Tibial nerve (tissue), 4 donors: ENCODE measurements around the gene TCF7. TPM values are rescaled to one million over a fixed set of nuclear protein-coding genes. Genes with fewer than 3 reads are reported as not detected.

Experiments used
- DNase-seq, 2 donors: peaks; one replicate each; pipeline ENCODE4 v3.0.0-alpha.2; 2019; ENCODE audit warnings: low spot score in 2 of 2
- H3K27ac ChIP-seq, 4 donors: fragments of 200-600 bp; sonication (generic) in 3 of 4; one replicate each; pipeline ENCODE4 v1.5.1; 2017 to 2019; ENCODE audit warnings: mild to moderate bottlenecking in 1 of 4
- H3K27me3 ChIP-seq, 2 donors: fragments of 200-600 bp; sonication (generic) in 1 of 2; one replicate each; pipeline versions ENCODE4 v1.5.1 to v1.6.0; 2017 to 2019
- H3K36me3 ChIP-seq, 3 donors: fragments of 200-600 bp; sonication (generic); one replicate each; pipeline ENCODE4 v1.5.1; 2018 to 2019
- H3K4me1 ChIP-seq, 4 donors: fragments of 200-600 bp; sonication (generic) in 3 of 4; one replicate each; pipeline ENCODE4 v1.5.1; 2017 to 2019
- H3K4me3 ChIP-seq, 4 donors: fragments of 200-600 bp; sonication (generic) in 3 of 4; one replicate each; pipeline ENCODE4 v1.5.1; 2017 to 2019; ENCODE audit warnings: mild to moderate bottlenecking in 1 of 4, moderate library complexity in 1 of 4
- H3K9me3 ChIP-seq, 4 donors: fragments of 200-600 bp; sonication (generic) in 3 of 4; one replicate each; pipeline ENCODE4 v1.5.1; 2017 to 2019
- CTCF ChIP-seq, 5 experiments: fragments of 200-600 bp in 3 of 5; fragments of 450-650 bp in 2 of 5; sonication (generic) in 3 of 5; IDR thresholded peaks; one replicate each; pipeline ENCODE4 v1.5.1; 2016 to 2019; ENCODE audit warnings: antibody characterized with exemption in 5 of 5, mild to moderate bottlenecking in 3 of 5, moderate library complexity in 2 of 5
- EP300 ChIP-seq, 2 donors: sonication (generic); formaldehyde crosslinking; IDR thresholded peaks; one replicate each; pipeline ENCODE4 v1.6.1; 2017; ENCODE audit warnings: antibody characterized with exemption in 2 of 2, mild to moderate bottlenecking in 1 of 2
- POLR2A ChIP-seq, 2 donors: fragments of 450-650 bp; IDR thresholded peaks; one replicate each; pipeline ENCODE4 v1.6.1; 2017; ENCODE audit warnings: antibody characterized with exemption in 2 of 2, mild to moderate bottlenecking in 2 of 2, moderate library complexity in 2 of 2
- WGBS, 2 donors: methylation state at CpG; one replicate each; pipeline ENCODE4 v1.1.5; 2018; 5-methylcytosine and 5-hydroxymethylcytosine counted together
- total RNA-seq, 4 donors: library from RNA; depleted of rRNA; stranded (reverse); fragments of >200 nt; gene quantifications; one replicate each; pipeline ENCODE4 v1.1.0, GENCODE V29; 2016

TCF7 gene
- total RNA-seq, 4 donors from 2014 or later: 2.5 to 13.2 (median 6.6) TPM

DNA sequence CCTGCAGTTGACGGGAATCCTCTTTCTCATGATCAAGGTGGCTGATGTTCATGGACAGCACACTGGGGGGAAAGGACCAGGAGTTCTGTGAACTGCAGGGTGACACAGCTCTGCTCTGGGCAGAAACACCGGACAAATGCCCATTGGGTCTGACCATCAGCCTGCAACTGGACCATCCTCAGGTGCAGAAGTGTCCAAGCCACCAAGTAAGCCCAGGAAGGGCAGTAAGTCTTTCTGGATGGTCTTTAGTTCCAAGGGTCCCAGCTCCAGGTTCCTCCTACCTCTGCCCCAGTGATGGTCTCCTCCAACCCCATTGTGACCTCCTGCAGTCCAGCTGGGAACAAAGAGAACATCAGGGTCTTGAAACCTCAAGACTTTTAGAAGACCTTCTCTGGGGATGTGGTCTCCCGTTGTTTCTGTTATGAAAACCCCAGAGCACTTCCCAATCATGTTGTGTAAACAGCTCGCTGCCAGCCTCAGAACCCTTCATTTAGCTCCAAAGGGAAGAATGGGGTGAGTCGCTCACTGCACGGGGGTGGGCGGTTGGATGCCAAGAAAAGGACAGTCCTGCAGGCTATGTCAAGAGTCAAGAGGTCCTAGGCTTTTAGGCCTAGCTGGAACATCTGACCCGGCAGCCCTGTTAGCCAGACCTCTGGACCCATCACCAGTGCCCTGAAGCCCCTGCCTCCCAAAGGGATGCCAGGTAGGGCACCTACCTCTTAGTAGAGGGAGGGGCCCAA, 41.8 kb upstream of the TCF7 start:
- H3K4me3 ChIP-seq: no peak overlapping the region
- 81 to 84% methylated on average over 7 to 8 of the region's 8 CpGs for WGBS, 2 donors
- no peaks in the 10 kb centered on the region for H3K9me3 ChIP-seq
- H3K4me1 ChIP-seq: peaks cover 0 to 11% (median 10%) of the 10 kb centered on the region in 4 donors
- no peak overlapping the region for H3K27ac ChIP-seq
- no peak for TF ChIP-seq CTCF (IDR thresholded peaks at IDR 0.05)
- no peak for TF ChIP-seq EP300 (IDR thresholded peaks at IDR 0.05)
- no peak for TF ChIP-seq POLR2A (IDR thresholded peaks at IDR 0.05)
- H3K27me3 ChIP-seq: peaks cover 0 to 13% of the 10 kb centered on the region in 2 donors
- DNase-seq: no peak
- no peaks in the 10 kb centered on the region for H3K36me3 ChIP-seq

GRCh38 chr5:134073404-134073803, 41.1 kb upstream of the TCF7 start:
- Histone ChIP-seq H3K4me1 (peaks cover 0 to 11% (median 10%) of the 10 kb centered on the region in 4 donors), H3K27ac (no peak overlapping the region), H3K9me3 (no peaks in the 10 kb centered on the region), H3K4me3 (no peak overlapping the region), H3K27me3 (peaks cover 0 to 13% of the 10 kb centered on the region in 2 donors), H3K36me3 (no peaks in the 10 kb centered on the region)
- no peak for TF ChIP-seq EP300 (IDR thresholded peaks at IDR 0.05)
- TF ChIP-seq CTCF (IDR thresholded peaks at IDR 0.05): no peak
- no peak for TF ChIP-seq POLR2A (IDR thresholded peaks at IDR 0.05)
- DNase-seq: no peak
- WGBS, 2 donors: 69 to 95% methylated on average over 2 of the region's 2 CpGs

DNA sequence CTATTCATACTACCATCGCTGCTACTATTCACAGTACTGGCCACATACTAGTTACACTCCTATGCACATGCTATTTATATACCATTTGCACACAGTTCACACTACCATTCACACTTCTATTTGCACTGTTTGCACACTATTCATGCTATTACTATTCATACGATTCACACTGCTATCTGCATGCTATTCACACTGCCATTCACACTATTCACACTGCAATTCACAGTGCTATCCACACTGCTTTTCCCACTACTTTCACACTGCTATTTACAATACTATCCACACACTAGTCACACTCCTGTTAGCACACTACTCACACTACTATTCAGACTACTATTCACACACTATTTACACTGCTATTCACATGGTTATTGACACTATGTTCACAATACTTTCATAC, 39.4 kb upstream of the TCF7 start:
- DNase-seq: no peak
- peaks cover 0 to 13% of the 10 kb centered on the region in 2 donors for H3K27me3 ChIP-seq
- no peaks in the 10 kb centered on the region for H3K36me3 ChIP-seq
- H3K4me1 ChIP-seq: peaks cover 0 to 11% (median 10%) of the 10 kb centered on the region in 4 donors
- H3K4me3 ChIP-seq: no peak overlapping the region
- no peak overlapping the region for H3K27ac ChIP-seq
- 90 to 93% methylated on average over 2 of the region's 2 CpGs for WGBS, 2 donors
- H3K9me3 ChIP-seq: no peaks in the 10 kb centered on the region
- TF ChIP-seq EP300 (IDR thresholded peaks at IDR 0.05) (no peak), CTCF (IDR thresholded peaks at IDR 0.05) (no peak), POLR2A (IDR thresholded peaks at IDR 0.05) (no peak)

DNA sequence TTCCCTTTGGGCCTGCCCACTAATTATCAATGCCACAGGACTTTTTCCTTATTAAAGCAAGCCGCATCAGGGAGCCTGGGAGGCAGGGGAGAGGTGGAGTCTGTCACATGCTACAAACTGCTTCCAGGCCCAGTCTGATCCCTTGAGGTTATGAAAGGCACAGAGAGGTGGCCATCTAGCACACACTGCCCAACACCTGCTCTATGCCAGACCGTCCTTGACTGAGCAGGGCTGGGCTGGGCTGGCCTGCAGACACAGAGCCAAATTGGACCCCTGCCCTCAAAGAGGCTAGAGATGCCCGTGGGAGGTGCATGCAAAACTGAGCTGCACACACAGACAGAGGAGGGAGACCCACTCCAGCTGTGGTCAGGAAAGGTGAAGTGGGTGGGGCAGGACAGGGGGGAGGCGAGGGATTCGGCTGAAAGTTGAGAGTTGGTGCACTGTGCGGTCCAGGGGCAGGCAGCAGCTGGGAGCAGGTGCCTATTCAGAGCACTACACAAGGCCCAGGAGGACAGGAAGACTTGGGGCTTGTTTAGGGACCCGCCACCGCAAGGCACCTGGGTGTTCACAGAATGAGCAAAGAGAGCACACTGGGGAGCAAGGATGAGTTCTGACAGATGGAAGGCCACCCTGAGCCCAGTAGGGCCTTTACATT, 36.4 kb upstream of the TCF7 start:
- Histone ChIP-seq H3K4me1 (no peaks in the 10 kb centered on the region), H3K27me3 (no peaks in the 10 kb centered on the region), H3K4me3 (no peak overlapping the region), H3K36me3 (no peaks in the 10 kb centered on the region), H3K27ac (no peak overlapping the region), H3K9me3 (no peaks in the 10 kb centered on the region)
- TF ChIP-seq POLR2A (IDR thresholded peaks at IDR 0.05): no peak
- no peak for TF ChIP-seq EP300 (IDR thresholded peaks at IDR 0.05)
- TF ChIP-seq CTCF (IDR thresholded peaks at IDR 0.05): no peak
- DNase-seq: no peak
- 65 to 67% methylated on average over 8 of the region's 8 CpGs for WGBS, 2 donors
